NOMO-1 (cell line): ENCODE data around the gene TBX5.

ENCODE experiments used
- DNase-seq, 2 experiments: peaks; one replicate each; lab custom pipeline; 2025; ENCODE audit not compliant: unreplicated experiment in 2 of 2; lab: John Stamatoyannopoulos, UW

Gene TBX5

GRCh38 chr12:114334395-114334794 lies 71.5 kb downstream of the TBX5 start:
- no peak for DNase-seq

- DNase-seq, result no peak
Measured at GRCh38 chr12:114328292-114328691, 77.7 kb downstream of the TBX5 start.

GRCh38 chr12:114327765-114328164 lies 78.2 kb downstream of the TBX5 start:
- DNase-seq, result no peak

- DNase-seq, result no peak
Measured at GRCh38 chr12:114321524-114321923, 84.4 kb downstream of the TBX5 start.

- DNase-seq, result no peak
Measured at GRCh38 chr12:114320968-114321367, 85.0 kb downstream of the TBX5 start.

GRCh38 chr12:114320101-114320500 lies 85.8 kb downstream of the TBX5 start:
- no peak for DNase-seq

GRCh38 chr12:114319422-114319821 lies 86.5 kb downstream of the TBX5 start:
- DNase-seq, result no peak

GRCh38 chr12:114318984-114319383 lies 87.0 kb downstream of the TBX5 start:
- no peak for DNase-seq

- DNase-seq, result no peak
Measured at GRCh38 chr12:114316076-114316475, 89.9 kb downstream of the TBX5 start.

- DNase-seq, result no peak
Measured at GRCh38 chr12:114314974-114315720, 90.8 kb downstream of the TBX5 start.

GRCh38 chr12:114314403-114314802 lies 91.5 kb downstream of the TBX5 start:
- DNase-seq, result no peak

- DNase-seq, result no peak
Measured at GRCh38 chr12:114313910-114314309, 92.0 kb downstream of the TBX5 start.

- DNase-seq, result no peak
Measured at GRCh38 chr12:114311974-114312373, 94.0 kb downstream of the TBX5 start.

GRCh38 chr12:114306646-114307045 lies 99.3 kb downstream of the TBX5 start:
- DNase-seq, result no peak

- DNase-seq, result no peak
Measured at GRCh38 chr12:114305446-114305845, 100.5 kb downstream of the TBX5 start.
